GM18519 (cell line): ENCODE data around the gene PCDH18.

Experiments used
- ATAC-seq: cut with Tn5 transposase; IDR thresholded peaks from one replicate; pipeline ENCODE4 v1.9.1; 2021; ENCODE audit warnings: mild to moderate bottlenecking, moderate library complexity; ENCODE audit not compliant: unreplicated experiment, low FRiP score

PCDH18 gene

GRCh38 chr4:137471461-137471860, 60.8 kb downstream of the PCDH18 start:
- no peak for ATAC-seq

DNA sequence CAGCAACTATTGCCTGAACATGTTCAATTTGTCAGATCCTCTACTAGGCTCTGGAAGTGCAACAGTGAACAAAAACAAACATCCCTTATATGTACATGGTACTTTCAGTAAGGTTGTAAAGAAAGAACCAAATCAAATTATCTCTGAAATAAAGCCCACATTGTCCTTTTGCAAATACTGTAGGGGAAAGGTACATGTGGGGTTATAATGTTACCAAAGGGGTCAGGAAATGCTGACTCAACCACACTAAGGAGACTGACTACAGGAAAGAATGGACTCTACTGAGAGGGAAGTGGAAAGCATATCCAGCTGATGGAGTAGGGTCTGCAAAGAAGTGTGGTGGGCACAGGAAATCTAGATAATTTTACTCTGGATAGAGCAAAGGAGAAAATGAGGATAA, 61.5 kb downstream of the PCDH18 start:
- ATAC-seq: no peak
